HUDEP-2 (cell line): ENCODE measurements around the gene PRKN.

ENCODE experiments used
- DNase-seq, 76 experiments: peaks; one replicate each; lab custom pipeline; 2025; ENCODE audit not compliant: unreplicated experiment in 76 of 76; lab: John Stamatoyannopoulos, UW

The PRKN gene

DNA sequence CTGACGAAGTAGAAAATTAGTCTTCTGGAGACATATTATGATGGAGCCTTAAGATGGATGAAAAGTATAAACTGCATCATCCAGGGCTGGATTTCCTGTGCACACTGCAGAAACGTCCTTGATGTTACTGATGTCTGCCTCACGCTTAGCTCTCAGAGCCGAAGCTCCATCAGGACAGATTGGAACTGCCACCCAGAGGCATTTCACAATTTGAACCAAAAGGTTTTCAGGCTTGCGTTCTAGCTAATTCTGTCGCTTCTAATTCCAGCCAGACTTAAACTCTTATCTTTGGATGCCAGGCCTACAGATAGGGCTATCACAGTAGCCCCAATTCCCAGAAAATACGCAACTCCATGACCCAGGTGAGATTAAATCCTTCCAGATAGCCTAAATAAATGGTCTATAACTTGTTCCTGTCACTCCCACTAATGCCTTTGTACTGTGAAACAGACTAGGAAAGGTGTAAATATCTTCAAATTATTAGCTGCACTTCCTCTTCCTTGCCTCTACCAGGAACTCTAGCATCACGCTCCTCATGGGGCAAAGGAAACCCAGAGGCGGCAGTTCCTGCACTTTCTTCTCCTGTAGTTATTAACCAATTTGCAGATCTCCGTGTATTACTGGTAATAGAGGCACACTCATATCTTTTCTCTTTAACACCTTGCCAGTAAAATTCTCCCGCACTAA lies 634.6 kb downstream of the PRKN start:
- no peak for DNase-seq

DNA sequence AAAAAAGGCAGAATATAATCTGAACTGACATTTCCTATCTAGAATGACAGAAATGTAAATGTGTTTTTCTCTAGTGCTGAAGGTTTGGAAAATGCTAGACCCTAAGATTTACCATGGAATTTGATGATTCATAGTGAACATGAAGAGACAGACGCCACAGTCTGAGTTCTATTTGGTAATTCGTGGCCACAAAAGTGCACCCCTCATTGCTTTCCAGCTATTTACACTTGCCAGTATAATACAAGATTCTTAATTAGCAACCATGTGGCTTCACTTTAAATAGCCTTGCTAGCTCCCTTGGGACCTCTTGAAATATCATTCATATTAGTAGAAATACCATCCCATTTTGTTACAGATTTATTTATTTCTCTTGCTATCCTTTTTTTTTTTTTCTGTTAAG lies 636.8 kb downstream of the PRKN start:
- DNase-seq, result no peak

DNA sequence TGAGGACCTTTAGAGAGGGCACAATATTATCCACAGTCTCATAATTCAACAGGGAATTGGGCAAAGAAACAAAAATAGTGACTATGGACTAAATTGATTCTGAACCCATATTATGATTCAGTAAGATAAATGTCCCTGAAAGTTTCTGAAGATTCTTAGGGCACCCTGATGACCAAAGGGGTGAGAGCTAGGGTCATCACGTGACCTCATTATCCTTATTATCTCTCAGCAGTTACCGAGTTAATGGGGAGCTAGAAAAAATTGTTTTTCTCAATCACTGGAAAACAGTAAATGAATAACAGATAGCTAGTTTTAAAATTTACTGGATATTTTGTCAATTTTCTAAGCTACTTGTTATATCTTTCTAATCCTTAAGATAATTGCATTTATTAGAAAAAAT lies 639.5 kb downstream of the PRKN start:
- DNase-seq, result no peak

DNA sequence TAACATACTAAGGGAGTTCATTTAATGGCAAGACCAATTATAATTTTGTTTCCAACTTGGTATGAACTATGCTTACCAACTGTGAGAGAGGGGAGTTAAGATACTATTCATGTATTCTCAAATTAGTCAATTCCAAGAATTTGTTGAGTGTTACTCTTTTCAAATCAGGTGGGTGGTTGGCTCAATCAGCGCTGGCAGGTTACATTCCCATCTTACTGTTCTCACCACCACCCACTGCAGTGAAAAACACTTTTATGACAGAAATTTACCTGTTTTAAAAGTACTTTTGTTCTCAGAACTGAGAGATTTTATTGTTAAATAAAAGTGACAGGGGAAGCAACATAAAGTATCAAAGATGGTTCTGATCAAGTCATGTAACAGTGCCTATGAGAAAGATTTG lies 642.0 kb downstream of the PRKN start:
- no peak for DNase-seq

DNA sequence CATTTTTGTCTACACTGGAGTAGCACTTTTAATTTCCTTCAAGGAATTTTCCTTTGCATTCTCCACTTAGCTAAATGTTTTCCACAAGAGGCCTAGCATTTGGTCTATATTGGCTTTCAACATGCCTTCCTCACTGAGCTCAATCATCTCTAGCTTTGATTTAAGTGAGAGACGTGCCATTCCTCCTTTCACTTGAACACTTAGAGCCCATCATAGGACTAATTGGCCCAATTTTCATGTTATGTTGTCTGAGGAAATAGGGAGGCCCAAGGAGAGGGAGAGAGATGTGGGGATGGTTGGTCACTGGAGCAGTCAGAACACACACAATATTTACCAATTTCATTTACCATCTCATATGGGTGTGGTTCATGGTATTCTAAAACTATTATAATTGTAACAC lies 645.0 kb downstream of the PRKN start:
- no peak for DNase-seq

DNA sequence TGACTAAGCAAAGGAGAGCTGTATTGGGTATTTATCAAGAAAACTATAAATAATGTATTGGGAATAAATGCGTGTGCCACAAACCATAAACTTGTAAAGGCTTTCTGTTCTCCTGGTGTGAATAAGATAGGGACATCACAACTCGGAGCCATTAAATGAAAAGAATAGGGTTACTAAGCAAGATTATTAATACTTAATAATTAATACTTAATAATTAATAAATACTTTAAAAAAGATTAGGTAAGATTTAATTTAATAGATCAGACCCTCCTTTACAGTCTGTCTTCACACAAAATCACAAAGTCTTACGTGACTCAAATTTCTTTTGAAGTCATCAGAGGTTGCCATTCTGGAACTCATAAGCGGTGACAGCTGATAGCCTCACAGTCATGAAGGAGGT lies 648.9 kb downstream of the PRKN start:
- no peak for DNase-seq

DNA sequence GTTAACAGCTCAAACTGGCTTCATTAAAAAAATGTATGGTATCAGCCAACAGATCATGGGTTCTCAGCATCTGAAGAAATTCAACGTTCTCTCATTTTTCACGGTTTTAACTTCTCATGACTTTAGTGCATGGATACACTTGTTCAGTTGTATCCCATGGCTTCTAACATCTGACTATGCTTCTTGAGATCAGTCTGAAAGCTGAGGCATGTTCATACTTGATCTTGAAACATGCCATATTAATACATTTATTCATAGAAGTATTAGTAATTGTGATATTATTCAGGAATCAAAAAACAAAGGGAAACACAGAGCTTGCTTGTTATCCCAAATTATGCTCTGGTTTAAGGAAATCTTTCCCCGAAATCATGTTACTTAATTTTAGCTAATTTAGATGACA lies 649.4 kb downstream of the PRKN start:
- no peak for DNase-seq

DNA sequence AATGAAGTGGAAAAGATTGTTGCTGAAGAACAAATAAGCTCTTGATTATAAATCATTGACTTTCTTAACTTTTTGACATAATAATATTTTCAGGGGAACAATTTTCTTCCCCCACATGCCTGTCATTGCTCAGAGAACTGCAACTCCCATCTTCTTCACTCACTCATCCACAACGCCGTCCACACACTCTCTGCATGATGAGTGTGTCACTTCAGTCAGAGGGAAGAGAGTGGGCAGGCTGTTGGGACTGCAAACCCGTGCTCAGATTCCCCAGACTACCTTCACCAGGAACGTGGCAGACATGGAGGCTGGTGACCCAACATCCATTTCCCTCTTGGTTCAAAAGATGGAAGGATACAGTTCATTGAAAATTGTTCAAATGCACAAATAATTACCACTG lies 650.8 kb downstream of the PRKN start:
- DNase-seq, result no peak

DNA sequence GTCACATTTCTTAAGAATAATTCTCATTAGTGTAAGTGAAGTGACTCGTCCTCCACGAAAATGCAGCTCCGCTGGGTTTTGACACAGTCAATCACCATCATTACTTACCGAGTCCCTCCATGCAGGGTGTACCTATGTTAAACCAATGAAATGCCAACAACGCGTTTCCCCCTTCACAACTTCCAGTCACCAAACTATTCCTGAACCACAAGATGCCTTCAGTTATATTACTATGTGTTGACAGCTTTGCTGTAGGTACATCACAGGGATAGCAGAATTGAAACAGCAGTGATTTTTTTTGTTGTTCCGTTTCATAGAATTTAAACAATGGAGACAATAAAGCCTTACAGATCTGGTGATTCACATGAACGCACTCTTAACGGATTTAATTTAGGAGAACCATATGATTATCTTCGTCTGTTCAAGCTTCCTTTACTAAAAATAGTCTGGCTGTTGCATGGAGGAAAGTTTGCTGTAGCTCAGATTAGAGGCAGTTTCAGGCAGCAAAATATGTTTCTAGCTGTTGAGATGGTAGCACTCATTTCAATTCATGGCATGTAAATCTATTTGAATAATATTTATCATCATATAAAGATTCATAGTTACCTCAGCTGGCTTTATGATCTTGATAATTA lies 652.8 kb downstream of the PRKN start:
- no peak for DNase-seq

DNA sequence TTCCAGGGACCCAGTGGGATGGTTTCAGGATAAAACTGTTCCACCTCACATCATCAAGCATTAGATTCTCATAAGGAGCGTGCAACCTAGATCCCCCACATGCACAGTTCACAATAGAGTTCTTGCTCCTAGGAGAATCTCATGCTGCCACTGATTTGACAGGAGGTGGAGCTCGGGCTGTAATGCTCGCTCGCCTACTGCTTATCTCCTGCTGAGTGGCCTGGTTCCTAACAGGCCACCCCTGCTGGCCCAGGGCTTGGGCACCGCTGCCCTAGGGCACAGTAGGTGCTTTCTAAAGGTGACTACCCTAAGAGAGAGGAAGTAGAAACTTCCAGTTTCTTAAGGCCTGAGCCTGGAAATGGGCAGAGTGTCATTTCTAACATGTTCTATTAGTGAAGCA lies 656.9 kb downstream of the PRKN start:
- DNase-seq, result no peak

DNA sequence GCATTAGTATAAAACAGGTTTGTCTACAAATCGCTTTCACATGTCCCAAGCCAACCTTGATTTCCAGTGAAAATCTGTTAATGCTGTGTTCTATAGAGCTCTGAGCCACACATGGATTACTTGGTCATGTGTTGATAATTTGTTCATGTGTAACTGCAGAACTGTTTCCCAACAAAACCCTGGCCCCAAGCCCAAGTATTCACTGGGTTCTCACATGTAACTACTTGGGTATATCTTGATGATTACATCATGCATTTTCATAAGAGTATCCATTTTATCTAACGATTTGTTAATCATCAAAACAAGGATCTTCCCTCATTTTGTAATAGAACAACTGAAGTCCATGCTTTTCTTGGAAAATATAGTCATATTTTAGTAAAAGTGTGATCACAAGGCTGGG lies 657.6 kb downstream of the PRKN start:
- DNase-seq, result no peak

DNA sequence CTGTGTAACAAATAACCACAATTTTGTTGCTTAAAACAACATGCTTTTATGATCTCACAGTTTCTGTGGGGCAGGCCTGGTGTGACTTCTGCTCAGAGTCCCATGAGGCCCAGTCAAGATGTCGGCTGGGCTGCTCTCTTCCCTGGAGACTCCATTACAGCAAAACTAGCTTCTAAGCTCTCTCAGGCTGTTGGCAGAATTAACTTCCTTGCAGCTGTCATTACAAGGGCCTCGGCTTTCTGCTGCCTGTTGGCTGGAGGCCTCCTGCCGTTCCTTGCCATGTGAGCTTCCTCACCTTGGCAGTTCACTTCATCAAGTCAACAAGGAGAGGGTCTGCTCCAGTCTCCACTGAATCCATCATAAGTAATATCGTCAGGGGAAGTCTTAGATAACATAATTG lies 659.2 kb downstream of the PRKN start:
- no peak for DNase-seq

DNA sequence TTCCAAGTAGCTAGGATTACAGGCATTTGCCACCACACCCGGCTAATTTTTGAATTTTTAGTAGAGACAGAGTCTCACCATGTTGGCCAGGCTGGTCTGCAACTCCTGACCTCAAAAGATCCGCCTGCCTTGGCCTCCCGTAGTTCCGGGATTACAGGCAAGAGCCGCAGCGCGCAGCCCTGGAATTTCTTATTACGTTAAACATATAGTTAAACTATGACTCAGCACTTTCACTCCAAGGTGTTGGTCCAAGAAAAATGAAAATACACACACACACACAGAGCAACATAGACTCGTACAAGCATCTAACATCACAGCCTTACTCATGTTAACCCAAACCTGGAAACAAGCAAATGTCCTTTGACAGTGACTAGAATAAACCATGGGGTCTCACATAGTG lies 663.9 kb downstream of the PRKN start:
- DNase-seq, result no peak

DNA sequence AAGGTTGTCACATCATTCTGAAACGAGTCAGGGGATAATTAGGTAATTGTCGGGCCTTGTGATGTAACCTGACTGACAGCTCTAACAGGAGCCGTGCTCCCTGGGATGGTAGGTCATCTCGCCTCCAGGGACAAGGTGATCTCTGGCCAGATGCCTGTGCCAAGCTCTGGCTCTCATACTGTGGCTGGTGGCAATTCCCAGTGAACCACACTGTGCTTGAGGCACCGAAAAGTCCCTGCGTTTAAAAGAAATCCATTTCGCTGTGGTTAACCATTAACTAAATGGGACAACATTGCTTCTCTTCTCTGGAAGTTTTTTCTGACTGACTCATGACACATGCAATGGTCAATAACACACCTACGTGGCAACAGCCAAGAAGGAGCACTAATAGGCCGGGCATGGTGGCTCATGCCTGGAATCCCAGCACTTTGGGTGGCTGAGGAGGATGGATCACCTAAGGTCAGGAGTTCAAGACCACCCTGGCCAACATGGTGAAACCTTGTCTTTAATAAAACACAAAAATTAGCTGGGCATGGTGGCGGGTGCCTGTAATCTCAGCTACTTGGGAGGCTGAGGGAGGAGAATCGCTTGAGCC lies 669.2 kb downstream of the PRKN start:
- no peak for DNase-seq

DNA sequence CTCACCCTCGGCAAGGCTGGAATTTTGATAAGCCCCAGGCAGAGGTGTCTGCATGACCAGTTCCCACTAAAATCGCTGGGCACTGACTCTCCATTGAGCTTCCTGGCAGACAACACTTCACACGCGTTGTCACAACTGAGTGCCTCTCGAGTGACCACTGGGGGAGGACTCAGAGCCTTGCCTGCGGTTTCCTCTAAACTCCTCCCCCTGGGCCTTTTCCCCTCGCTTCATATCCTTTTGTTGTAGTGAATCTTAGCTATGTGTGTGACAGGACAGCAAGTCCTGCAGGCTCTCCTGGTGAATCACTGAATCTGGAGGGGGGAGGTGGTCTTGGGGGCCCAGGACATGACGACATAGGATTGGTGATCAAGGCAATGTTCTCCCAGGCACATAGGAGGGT lies 670.8 kb downstream of the PRKN start:
- no peak for DNase-seq

DNA sequence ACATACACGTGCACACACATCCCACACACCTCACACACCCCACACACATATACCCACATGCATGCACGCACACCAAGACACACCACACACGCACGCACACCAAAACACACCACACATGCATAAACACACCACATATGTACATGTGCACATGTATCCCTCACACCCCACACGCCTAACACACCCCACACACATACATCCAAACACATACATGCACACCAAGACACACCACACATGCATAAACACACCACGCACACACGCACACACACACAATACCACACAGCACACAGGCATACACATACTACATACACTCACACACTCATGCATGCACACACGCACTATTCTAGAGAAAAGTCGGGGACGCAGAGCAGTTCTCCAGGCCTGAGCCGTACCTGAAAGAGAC lies 671.5 kb downstream of the PRKN start:
- no peak for DNase-seq

DNA sequence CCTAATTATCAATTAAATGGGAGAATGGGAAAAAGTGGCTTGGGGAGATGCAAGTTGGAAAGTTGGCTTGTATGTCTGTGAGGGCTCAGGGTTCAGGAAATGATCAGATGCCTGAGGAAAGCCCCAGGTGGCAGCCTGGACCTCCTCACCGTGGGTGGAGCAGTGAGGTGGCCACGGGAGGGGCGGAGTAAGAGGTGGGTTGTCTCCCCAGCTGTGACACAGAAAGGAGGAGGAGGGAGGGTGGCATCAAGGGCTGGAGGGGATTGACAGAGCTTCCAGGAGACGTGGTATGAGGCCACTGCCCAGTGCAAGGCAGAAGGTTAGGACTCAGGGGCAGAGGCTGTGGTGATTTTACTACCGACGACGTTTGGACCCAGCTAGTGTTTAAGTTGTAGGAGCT lies 672.2 kb downstream of the PRKN start:
- no peak for DNase-seq

DNA sequence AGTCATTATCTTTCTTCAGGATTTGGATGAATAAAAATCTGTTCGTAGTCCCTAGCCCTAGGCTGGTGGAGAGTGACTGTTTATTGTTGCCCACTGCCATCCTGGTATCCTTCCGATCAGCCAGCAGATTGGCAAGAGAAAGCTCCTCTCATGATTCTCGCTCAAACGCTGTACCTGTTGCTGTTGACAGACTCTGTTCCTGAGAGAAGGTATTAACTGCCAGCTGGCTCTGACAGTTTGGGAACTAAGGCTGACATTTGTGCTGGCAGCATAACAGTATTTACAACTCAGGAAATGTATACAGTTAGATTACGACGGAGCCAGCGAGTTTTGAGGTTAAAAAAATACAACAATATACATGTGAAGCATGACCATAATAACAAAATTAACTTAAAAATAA lies 674.5 kb downstream of the PRKN start:
- no peak for DNase-seq

DNA sequence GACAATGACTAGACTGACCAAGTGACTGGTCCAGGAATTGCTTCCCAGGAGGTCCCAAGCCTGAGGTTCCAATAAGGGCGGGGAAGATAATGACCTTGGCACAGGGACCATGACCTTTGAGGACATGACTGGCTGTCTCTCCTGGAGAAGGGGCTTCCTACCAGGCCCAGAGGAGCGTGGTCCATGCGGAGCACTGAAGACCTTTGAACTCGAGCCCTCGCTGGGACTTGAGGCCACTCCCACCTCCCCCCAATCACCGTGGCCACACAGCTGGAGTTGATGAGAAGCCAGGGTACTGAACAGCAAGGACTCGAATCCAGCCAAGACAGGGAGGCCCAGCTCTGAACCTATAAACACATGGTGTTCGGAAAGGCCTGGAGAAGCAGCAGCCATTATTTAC lies 677.0 kb downstream of the PRKN start:
- no peak for DNase-seq

DNA sequence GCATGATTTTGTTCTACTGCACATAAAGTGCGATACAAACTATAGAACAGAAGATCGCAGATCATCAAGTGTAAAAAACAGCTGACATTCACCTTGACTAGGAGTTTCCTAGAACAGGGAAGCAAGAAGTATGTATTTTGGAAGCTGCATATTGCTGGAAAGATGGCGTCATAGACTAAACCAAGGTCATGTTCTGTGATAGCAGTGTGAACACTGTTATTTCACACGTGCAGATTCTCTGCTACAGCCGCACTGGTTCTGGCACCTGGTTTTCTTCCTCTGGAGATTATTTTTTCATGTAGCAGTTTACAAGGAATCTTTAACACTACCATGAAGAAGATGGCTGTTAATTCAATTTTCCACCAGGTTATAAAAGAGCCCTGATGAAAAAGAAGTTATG lies 681.2 kb downstream of the PRKN start:
- DNase-seq, result no peak

DNA sequence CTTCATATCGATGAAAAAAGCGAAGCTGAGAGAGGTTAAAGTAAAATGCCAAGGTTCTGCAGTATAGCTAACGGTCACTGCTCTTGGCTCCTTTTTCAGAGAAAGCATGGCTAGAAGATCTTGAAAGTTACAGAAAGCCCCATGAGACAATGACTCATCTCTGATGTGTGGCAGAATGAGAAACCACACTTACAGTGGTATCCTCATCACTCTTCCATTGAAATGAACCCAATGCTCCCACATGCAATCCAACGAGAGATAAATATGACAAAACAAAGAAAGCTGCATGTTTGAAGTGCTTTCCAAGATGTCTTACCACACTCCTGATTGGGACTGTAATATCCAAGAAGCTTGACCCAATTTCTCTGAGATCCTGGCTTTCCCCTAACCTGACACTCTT lies 694.9 kb downstream of the PRKN start:
- DNase-seq, result no peak

DNA sequence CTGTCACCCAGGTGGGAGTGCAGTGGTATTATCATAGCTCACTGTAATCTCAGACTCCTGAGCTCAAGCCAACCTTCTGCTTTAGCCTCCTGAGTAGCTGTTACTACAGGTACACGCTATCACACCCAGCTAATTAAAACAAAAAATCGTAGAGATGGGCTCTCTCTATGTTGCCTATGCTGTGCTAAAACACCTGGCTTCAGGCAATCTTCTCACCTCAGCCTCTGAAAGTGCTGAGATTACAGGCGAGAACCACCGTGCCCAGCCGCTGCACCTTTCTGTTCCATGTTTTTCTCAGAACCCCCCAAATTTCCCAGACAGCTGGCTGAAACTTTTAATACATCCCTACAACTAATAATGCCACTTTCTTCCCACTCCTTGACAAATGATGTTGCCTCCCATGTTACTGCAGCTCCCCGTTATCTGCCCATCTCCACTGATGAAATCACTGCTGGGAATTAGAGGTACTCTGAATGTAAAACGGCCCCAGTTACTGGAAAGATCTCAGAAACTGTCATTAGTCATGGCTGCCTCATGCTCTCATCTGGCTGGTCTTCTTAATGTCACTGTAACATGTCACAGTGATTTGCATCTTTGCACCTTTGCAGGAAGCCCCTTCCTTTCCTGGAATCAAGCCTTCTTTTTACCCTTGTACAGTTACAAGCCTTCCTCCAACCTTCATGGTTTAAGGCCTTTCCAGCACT lies 697.5 kb downstream of the PRKN start:
- DNase-seq, result no peak
